ENCODE measurements around the gene NINJ2.

DNA sequence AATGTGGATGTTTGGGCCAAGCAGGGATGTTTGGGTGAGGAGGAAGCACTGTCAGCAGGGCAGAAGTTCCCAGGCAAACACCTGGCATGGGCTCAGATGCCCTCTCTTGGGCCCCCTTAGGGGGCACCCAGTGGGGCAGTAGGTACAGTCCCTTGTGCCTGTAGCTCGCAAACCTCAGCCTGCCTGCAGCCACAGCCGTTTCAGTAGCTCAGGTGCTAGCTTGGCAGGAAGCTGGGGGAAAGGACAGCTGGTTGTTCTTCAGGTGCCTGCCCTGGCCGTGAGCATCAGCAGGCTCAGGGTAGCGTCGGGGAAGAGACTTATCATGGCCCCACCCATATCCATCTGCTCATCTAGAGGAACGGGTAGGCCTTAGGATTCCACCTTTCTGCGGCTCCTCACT lies 136.0 kb downstream of the NINJ2 start:
- no peak for TF ChIP-seq YY1 (IDR thresholded peaks at IDR 0.05; ENCODE audit: low read depth)
- no peak for TF ChIP-seq REST (IDR thresholded peaks at IDR 0.05; ENCODE audit: low read depth, low read length)
- TF ChIP-seq, protein P1, sequence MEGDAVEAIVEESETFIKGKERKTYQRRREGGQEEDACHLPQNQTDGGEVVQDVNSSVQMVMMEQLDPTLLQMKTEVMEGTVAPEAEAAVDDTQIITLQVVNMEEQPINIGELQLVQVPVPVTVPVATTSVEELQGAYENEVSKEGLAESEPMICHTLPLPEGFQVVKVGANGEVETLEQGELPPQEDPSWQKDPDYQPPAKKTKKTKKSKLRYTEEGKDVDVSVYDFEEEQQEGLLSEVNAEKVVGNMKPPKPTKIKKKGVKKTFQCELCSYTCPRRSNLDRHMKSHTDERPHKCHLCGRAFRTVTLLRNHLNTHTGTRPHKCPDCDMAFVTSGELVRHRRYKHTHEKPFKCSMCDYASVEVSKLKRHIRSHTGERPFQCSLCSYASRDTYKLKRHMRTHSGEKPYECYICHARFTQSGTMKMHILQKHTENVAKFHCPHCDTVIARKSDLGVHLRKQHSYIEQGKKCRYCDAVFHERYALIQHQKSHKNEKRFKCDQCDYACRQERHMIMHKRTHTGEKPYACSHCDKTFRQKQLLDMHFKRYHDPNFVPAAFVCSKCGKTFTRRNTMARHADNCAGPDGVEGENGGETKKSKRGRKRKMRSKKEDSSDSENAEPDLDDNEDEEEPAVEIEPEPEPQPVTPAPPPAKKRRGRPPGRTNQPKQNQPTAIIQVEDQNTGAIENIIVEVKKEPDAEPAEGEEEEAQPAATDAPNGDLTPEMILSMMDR (IDR thresholded peaks at IDR 0.05), result no peak
- no peak for TF ChIP-seq NRF1 (IDR thresholded peaks at IDR 0.05; ENCODE audit: low read depth, low read length)
- TF ChIP-seq POLR2AphosphoS5 (IDR thresholded peaks at IDR 0.05; ENCODE audit: low read depth, low read length), result no peak
- no peak for TF ChIP-seq GABPA (IDR thresholded peaks at IDR 0.05; ENCODE audit: low read depth)
- TF ChIP-seq, protein P2, sequence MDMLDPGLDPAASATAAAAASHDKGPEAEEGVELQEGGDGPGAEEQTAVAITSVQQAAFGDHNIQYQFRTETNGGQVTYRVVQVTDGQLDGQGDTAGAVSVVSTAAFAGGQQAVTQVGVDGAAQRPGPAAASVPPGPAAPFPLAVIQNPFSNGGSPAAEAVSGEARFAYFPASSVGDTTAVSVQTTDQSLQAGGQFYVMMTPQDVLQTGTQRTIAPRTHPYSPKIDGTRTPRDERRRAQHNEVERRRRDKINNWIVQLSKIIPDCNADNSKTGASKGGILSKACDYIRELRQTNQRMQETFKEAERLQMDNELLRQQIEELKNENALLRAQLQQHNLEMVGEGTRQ (IDR thresholded peaks at IDR 0.05; ENCODE audit: borderline replicate concordance, low read depth, low read length), result no peak
- no peak for TF ChIP-seq TEAD4 (IDR thresholded peaks at IDR 0.05; ENCODE audit: borderline replicate concordance, insufficient read depth)
- TF ChIP-seq EP300 (IDR thresholded peaks at IDR 0.05; ENCODE audit: borderline replicate concordance in 1 of 2, low read depth in 1 of 2, low read length in 1 of 2), result no peak
- TF ChIP-seq EZH2phosphoT487 (IDR thresholded peaks at IDR 0.05; ENCODE audit: borderline replicate concordance, low read depth), result no peak
- no peak for TF ChIP-seq MEF2A (IDR thresholded peaks at IDR 0.05; ENCODE audit: borderline replicate concordance, low read depth)
- no peak for TF ChIP-seq SMC3 (IDR thresholded peaks at IDR 0.05; ENCODE audit: low read depth, low read length)
- TF ChIP-seq SIN3A (IDR thresholded peaks at IDR 0.05; ENCODE audit: borderline replicate concordance, low read depth, low read length), result no peak
